B cell (primary cell): ENCODE results near the gene TINAGL1.

Experiments used
- EZH2 ChIP-seq: IDR thresholded peaks from 2 replicates; pipeline ENCODE4 v1.6.1; 2012; ENCODE audit warnings: borderline replicate concordance, low read depth, mild to moderate bottlenecking, moderate library complexity, low read length; ENCODE audit not compliant: insufficient read depth, poor library complexity, severe bottlenecking
- TF ChIP-seq, protein P1 (sequence below): fragments of 200-600 bp; IDR thresholded peaks from one replicate; pipeline ENCODE4 v1.8.0; 2022; ENCODE audit warnings: antibody characterized with exemption, mild to moderate bottlenecking

DNA sequence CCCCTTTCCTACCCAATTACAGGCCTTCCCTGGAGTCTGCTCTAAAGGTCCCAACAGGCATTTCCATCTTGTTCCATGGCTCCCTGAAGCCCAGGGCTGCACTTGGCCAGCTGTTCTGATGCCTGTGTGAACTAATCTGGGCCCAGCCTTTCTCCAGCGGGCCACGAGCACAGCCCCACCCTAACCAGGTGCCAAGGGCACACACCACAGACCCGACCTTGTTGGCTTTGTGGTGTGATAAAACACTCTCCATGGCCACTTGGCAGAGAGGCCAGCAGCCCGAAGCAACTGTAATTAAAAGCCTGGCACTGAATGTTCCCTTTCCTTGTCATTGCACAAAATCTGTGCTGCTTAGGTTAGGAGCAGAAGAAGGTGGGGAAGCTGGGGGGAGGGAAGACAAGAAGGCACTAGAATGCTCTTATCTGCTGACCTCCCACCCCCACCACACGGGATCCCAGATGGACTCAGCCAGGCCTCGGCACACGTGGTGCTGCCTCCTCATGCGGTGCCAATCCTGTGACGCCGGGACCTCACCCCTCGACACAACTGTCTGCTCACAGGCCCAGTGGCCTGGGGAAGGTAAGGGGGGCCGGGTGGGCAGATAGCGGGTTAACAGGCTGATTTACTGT, 51.1 kb downstream of the TINAGL1 start:
- TF ChIP-seq, protein P1, sequence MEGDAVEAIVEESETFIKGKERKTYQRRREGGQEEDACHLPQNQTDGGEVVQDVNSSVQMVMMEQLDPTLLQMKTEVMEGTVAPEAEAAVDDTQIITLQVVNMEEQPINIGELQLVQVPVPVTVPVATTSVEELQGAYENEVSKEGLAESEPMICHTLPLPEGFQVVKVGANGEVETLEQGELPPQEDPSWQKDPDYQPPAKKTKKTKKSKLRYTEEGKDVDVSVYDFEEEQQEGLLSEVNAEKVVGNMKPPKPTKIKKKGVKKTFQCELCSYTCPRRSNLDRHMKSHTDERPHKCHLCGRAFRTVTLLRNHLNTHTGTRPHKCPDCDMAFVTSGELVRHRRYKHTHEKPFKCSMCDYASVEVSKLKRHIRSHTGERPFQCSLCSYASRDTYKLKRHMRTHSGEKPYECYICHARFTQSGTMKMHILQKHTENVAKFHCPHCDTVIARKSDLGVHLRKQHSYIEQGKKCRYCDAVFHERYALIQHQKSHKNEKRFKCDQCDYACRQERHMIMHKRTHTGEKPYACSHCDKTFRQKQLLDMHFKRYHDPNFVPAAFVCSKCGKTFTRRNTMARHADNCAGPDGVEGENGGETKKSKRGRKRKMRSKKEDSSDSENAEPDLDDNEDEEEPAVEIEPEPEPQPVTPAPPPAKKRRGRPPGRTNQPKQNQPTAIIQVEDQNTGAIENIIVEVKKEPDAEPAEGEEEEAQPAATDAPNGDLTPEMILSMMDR, result no peak
- no peak for TF ChIP-seq EZH2
